Measurements from ENCODE around the gene ADCK1.

The ADCK1 gene

DNA sequence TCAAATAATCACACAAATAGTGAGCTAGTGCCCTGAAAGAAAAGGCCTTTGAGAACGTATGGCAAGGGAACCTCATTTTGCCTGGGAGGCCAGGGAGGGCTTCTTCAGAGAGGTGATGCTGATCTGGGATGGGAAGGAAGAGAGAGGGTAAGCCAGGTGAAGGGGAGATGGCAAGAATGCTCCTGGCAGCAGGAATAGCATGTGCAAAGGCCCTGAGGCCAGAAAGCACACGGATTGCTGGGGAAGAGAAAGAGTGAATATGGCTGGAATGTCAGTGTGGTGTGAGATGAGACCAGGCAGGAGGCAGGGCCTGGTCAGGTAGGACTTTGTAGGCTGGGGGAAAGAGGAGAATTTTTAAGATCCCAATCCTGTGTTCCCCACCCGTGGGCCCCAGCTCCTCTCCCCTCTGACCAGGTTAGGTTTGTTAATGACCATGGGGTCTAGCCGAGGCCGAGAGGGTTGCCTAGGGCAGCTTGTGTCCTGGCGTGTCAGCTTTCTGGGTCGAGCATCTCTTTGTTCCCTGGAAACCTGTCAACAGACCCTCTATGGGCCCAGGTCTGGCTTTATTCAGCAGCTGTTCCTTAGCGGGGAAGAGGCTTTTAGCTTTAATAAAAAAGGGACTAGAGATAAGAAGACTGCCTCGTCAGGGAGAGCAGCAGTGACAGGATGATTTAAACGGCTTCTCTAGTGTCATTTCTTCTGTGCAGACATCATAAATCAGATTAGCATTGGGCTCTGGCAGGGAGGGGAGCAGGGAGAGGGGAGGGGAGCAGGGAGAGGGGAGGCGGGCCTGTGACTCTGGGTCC, 123.4 kb downstream of the ADCK1 start:
- no peaks in the 10 kb centered on the region for H3K9me3 ChIP-seq (ENCODE audit: insufficient read depth, low read length)
- no peaks in the 10 kb centered on the region for H3K4me1 ChIP-seq (ENCODE audit: low read length)
- H3K36me3 ChIP-seq (replicated peaks; ENCODE audit: low read depth, low read length): no peaks in the 10 kb centered on the region
- no peaks in the 10 kb centered on the region for H3K79me2 ChIP-seq (ENCODE audit: low read length)
- no peak overlapping the region for H2AFZ ChIP-seq (ENCODE audit: low read depth, low read length)
- no peaks in the 10 kb centered on the region for H4K20me1 ChIP-seq (ENCODE audit: insufficient read depth, low read length)
- H3K9ac ChIP-seq (ENCODE audit: low read length): no peak overlapping the region
- H3K27me3 ChIP-seq (ENCODE audit: low read depth, low read length): no peaks in the 10 kb centered on the region
- H3K4me3 ChIP-seq (ENCODE audit: low read length): no peak overlapping the region
- H3K27ac ChIP-seq (ENCODE audit: low read length): no peak overlapping the region
- no peak for TF ChIP-seq EZH2phosphoT487 (IDR thresholded peaks at IDR 0.05; ENCODE audit: low read depth)
- TF ChIP-seq, protein P1, sequence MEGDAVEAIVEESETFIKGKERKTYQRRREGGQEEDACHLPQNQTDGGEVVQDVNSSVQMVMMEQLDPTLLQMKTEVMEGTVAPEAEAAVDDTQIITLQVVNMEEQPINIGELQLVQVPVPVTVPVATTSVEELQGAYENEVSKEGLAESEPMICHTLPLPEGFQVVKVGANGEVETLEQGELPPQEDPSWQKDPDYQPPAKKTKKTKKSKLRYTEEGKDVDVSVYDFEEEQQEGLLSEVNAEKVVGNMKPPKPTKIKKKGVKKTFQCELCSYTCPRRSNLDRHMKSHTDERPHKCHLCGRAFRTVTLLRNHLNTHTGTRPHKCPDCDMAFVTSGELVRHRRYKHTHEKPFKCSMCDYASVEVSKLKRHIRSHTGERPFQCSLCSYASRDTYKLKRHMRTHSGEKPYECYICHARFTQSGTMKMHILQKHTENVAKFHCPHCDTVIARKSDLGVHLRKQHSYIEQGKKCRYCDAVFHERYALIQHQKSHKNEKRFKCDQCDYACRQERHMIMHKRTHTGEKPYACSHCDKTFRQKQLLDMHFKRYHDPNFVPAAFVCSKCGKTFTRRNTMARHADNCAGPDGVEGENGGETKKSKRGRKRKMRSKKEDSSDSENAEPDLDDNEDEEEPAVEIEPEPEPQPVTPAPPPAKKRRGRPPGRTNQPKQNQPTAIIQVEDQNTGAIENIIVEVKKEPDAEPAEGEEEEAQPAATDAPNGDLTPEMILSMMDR (IDR thresholded peaks at IDR 0.05; ENCODE audit: low read depth, low read length): no peak
- H3K4me2 ChIP-seq (ENCODE audit: low read length): no peak overlapping the region

DNA sequence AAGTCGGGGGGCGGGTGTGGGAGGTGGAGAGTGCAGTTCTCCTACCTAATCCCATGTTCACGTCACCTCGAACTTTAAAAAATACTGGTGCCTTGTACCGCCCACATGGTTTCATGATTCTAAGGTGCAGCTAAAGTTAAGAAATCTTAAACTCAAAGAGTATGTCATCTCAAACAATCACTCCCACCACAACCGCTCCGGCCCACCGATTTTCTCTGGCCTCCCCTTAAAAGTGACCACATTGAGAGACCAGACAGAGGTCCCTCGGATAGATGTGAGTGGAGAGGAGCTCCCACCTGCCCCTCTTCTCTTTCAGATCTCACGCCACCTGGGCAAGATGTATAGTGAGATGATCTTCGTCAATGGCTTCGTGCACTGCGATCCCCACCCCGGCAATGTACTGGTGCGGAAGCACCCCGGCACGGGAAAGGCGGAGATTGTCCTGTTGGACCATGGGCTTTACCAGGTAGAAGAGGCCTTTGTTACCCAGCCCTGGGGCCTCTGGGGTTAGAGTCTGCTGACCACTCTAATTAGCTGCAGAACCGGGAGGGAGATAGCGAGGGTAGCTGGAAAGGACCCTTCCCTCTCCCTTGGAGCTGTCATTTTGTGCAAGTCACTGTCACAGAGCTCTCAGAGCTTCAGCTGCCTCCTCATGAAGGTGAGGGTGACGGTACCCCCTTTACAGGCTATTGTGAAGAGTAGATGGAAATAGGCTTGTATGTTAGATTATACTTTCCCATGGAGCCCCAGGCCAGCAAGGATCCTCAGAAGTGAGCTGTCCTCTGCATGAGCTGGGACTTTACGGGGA, 124.4 kb downstream of the ADCK1 start:
- H3K27me3 ChIP-seq (ENCODE audit: low read depth, low read length): no peaks in the 10 kb centered on the region
- no peak overlapping the region for H3K4me3 ChIP-seq (ENCODE audit: low read length)
- H3K27ac ChIP-seq (ENCODE audit: low read length): no peak overlapping the region
- H3K36me3 ChIP-seq (replicated peaks; ENCODE audit: low read depth, low read length): no peaks in the 10 kb centered on the region
- no peaks in the 10 kb centered on the region for H4K20me1 ChIP-seq (ENCODE audit: insufficient read depth, low read length)
- no peaks in the 10 kb centered on the region for H3K4me1 ChIP-seq (ENCODE audit: low read length)
- no peak overlapping the region for H2AFZ ChIP-seq (ENCODE audit: low read depth, low read length)
- H3K4me2 ChIP-seq (ENCODE audit: low read length): no peak overlapping the region
- no peaks in the 10 kb centered on the region for H3K79me2 ChIP-seq (ENCODE audit: low read length)
- no peaks in the 10 kb centered on the region for H3K9me3 ChIP-seq (ENCODE audit: insufficient read depth, low read length)
- TF ChIP-seq, protein P1 (IDR thresholded peaks at IDR 0.05; ENCODE audit: low read depth, low read length): no peak
- TF ChIP-seq EZH2phosphoT487 (IDR thresholded peaks at IDR 0.05; ENCODE audit: low read depth): no peak
- H3K9ac ChIP-seq (ENCODE audit: low read length): no peak overlapping the region

DNA sequence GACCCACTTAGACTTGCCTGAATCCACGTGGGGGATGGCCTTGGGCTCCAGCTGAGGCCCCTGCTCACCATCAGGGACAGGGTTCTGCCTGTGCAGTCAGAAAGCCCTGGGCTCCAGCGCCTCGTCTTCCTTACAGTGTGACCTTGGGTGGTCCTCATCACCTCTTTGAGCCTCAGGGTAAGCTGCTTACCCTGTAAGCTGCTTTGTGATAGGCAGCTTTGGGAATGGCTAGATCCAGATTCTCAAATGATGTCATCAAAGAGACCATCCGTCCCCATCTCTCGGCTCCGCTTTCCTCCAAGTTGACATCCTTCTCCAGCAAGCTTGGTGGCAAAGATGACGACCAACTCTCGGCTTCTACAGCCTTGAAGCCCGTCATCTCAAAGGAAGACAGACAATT, 127.0 kb downstream of the ADCK1 start:
- Histone ChIP-seq H3K9me3 (ENCODE audit: insufficient read depth, low read length) (no peaks in the 10 kb centered on the region), H3K27ac (ENCODE audit: low read length) (no peak overlapping the region), H3K36me3 (replicated peaks; ENCODE audit: low read depth, low read length) (no peaks in the 10 kb centered on the region), H3K27me3 (ENCODE audit: low read depth, low read length) (no peaks in the 10 kb centered on the region), H3K4me3 (ENCODE audit: low read length) (no peak overlapping the region), H4K20me1 (ENCODE audit: insufficient read depth, low read length) (no peaks in the 10 kb centered on the region), H2AFZ (ENCODE audit: low read depth, low read length) (no peak overlapping the region), H3K9ac (ENCODE audit: low read length) (no peak overlapping the region), H3K4me2 (ENCODE audit: low read length) (no peak overlapping the region), H3K4me1 (ENCODE audit: low read length) (no peaks in the 10 kb centered on the region), H3K79me2 (ENCODE audit: low read length) (no peaks in the 10 kb centered on the region)
- TF ChIP-seq, protein P1 (IDR thresholded peaks at IDR 0.05; ENCODE audit: low read depth, low read length): no peak
- TF ChIP-seq EZH2phosphoT487 (IDR thresholded peaks at IDR 0.05; ENCODE audit: low read depth): no peak

DNA sequence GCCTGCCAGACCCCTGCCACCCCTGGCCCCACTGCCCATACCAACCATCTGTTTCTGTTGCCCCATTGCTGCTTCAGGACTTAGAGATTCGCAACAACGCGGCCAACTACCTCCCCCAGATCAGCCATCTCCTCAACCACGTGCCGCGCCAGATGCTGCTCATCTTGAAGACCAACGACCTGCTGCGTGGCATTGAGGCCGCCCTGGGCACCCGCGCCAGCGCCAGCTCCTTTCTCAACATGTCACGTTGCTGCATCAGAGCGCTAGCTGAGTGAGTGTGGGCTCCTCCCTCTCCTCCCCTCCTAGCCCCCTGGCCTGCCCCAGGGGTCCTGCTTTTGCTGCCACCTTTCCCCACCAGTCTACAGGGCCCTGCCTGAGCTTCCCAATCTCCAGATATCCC, 131.5 kb downstream of the ADCK1 start:
- Histone ChIP-seq H3K27ac (ENCODE audit: low read length) (no peak overlapping the region), H3K4me2 (ENCODE audit: low read length) (no peak overlapping the region), H4K20me1 (ENCODE audit: insufficient read depth, low read length) (no peaks in the 10 kb centered on the region), H3K79me2 (ENCODE audit: low read length) (no peaks in the 10 kb centered on the region), H3K36me3 (replicated peaks; ENCODE audit: low read depth, low read length) (peaks cover 12% of the 10 kb centered on the region), H3K4me1 (ENCODE audit: low read length) (no peaks in the 10 kb centered on the region), H3K27me3 (ENCODE audit: low read depth, low read length) (no peaks in the 10 kb centered on the region), H3K9me3 (ENCODE audit: insufficient read depth, low read length) (no peaks in the 10 kb centered on the region; the same call in 1 of the 2 replicates), H3K9ac (ENCODE audit: low read length) (no peak overlapping the region), H3K4me3 (ENCODE audit: low read length) (no peak overlapping the region), H2AFZ (ENCODE audit: low read depth, low read length) (no peak overlapping the region)
- TF ChIP-seq, protein P1 (IDR thresholded peaks at IDR 0.05; ENCODE audit: low read depth, low read length): no peak
- TF ChIP-seq EZH2phosphoT487 (IDR thresholded peaks at IDR 0.05; ENCODE audit: low read depth): no peak

Measured in OCI-LY3 (cell line).